ENCODE results near the gene SEMA5B.

- no peak for TF ChIP-seq REST (IDR thresholded peaks at IDR 0.05; ENCODE audit: low read depth)
- no peak for TF ChIP-seq YY1 (IDR thresholded peaks at IDR 0.05; ENCODE audit: low read depth)
- TF ChIP-seq TEAD4 (IDR thresholded peaks at IDR 0.05): no peak
- no peak for TF ChIP-seq RAD21 (IDR thresholded peaks at IDR 0.05; ENCODE audit: low read depth)
- no peak for TF ChIP-seq FOXM1 (IDR thresholded peaks at IDR 0.05; ENCODE audit: borderline replicate concordance, low read depth)
Measured at GRCh38 chr3:122929188-122930062, 98.1 kb downstream of the SEMA5B start.

All from Ishikawa (cell line).